ENCODE data around the gene CELF6. TPM values are rescaled to one million over a fixed set of nuclear protein-coding genes. Genes with fewer than 3 reads are reported as not detected.

CELF6 gene
- total RNA-seq, 1 experiment from 2014 or later = not detected

GRCh38 chr15:72271221-72271620 is 48.7 kb downstream of the CELF6 start:
- no peak for DNase-seq
- no peaks in the 10 kb centered on the region for H3K9me3 ChIP-seq
- Mint-ChIP-seq H3K36me3 (ENCODE audit: insufficient read depth, unreplicated experiment) (peaks cover 11% of the 10 kb centered on the region), H3K4me1 (ENCODE audit: low read depth, unreplicated experiment) (peaks cover 8% of the 10 kb centered on the region), H3K4me3 (ENCODE audit: unreplicated experiment) (peak overlapping the region; percentile 83), H3K27ac (ENCODE audit: unreplicated experiment) (peak overlapping the region; percentile 78), H3K9me3 (ENCODE audit: unreplicated experiment) (no peaks in the 10 kb centered on the region), H3K27me3 (ENCODE audit: insufficient read depth, unreplicated experiment) (no peaks in the 10 kb centered on the region)
- intact Hi-C loops (cut with micrococcal nuclease; ENCODE audit: unreplicated experiment) = no loop called here
- peaks cover 4% of the 10 kb centered on the region for H3K4me1 ChIP-seq
- ChIA-PET CTCF (interaction anchor here (0.6 kb wide), 1 partner anchor 415 kb away, joined by 3 read pairs; the partner anchor contains the start of genes BBS4 and HIGD2B), POLR2A (interaction anchor here (0.6 kb wide), 1 partner anchor 184 kb away, joined by 3 read pairs; no protein-coding TSS in a partner anchor)
- H3K27me3 ChIP-seq (replicated peaks; ENCODE audit: control insufficient read depth, insufficient read depth, low read length) = no peaks in the 10 kb centered on the region
- H3K4me3 ChIP-seq (ENCODE audit: low read depth, low read length) = peak overlapping the region; percentile 96
- BruUV-seq (replicated peaks) = TSS peak; percentile 47
- no peak for TF ChIP-seq CTCF (IDR thresholded peaks at IDR 0.05; ENCODE audit: insufficient read depth in 1 of 2, low read depth in 1 of 2, low read length in 1 of 2, severe bottlenecking in 1 of 2, unreplicated experiment in 1 of 2)
- H3K36me3 ChIP-seq (ENCODE audit: control insufficient read depth, insufficient read depth, low read length) = peaks cover 2% of the 10 kb centered on the region; the same call in 1 of the 2 replicates

GRCh38 chr15:72269739-72270138 is 50.2 kb downstream of the CELF6 start:
- Histone ChIP-seq H3K4me1 (peaks cover 4% of the 10 kb centered on the region), H3K9me3 (no peaks in the 10 kb centered on the region), H3K4me3 (ENCODE audit: low read depth, low read length) (no peak overlapping the region), H3K27me3 (replicated peaks; ENCODE audit: control insufficient read depth, insufficient read depth, low read length) (no peaks in the 10 kb centered on the region), H3K36me3 (ENCODE audit: control insufficient read depth, insufficient read depth, low read length) (peaks cover 4% of the 10 kb centered on the region)
- Mint-ChIP-seq H3K9me3 (ENCODE audit: unreplicated experiment) (no peaks in the 10 kb centered on the region), H3K4me3 (ENCODE audit: unreplicated experiment) (no peak overlapping the region), H3K27me3 (ENCODE audit: insufficient read depth, unreplicated experiment) (no peaks in the 10 kb centered on the region), H3K27ac (ENCODE audit: unreplicated experiment) (no peak overlapping the region), H3K4me1 (ENCODE audit: low read depth, unreplicated experiment) (peaks cover 8% of the 10 kb centered on the region), H3K36me3 (ENCODE audit: insufficient read depth, unreplicated experiment) (peaks cover 19% of the 10 kb centered on the region)
- DNase-seq = no peak
- intact Hi-C loops (cut with micrococcal nuclease; ENCODE audit: unreplicated experiment) = no loop called here
- TF ChIP-seq CTCF (IDR thresholded peaks at IDR 0.05; ENCODE audit: insufficient read depth in 1 of 2, low read depth in 1 of 2, low read length in 1 of 2, severe bottlenecking in 1 of 2, unreplicated experiment in 1 of 2) = no peak
- BruUV-seq (replicated peaks) = no TSS peak
- CTCF ChIA-PET = no interaction called here
- POLR2A ChIA-PET = no interaction called here

GRCh38 chr15:72265031-72265430 is 54.9 kb downstream of the CELF6 start:
- Mint-ChIP-seq H3K27ac (ENCODE audit: unreplicated experiment) (no peak overlapping the region), H3K36me3 (ENCODE audit: insufficient read depth, unreplicated experiment) (peaks cover 46% of the 10 kb centered on the region), H3K4me1 (ENCODE audit: low read depth, unreplicated experiment) (no peaks in the 10 kb centered on the region), H3K27me3 (ENCODE audit: insufficient read depth, unreplicated experiment) (no peaks in the 10 kb centered on the region), H3K9me3 (ENCODE audit: unreplicated experiment) (no peaks in the 10 kb centered on the region), H3K4me3 (ENCODE audit: unreplicated experiment) (no peak overlapping the region)
- no peak for DNase-seq
- Histone ChIP-seq H3K27me3 (replicated peaks; ENCODE audit: control insufficient read depth, insufficient read depth, low read length) (no peaks in the 10 kb centered on the region), H3K36me3 (ENCODE audit: control insufficient read depth, insufficient read depth, low read length) (peaks cover 4% of the 10 kb centered on the region), H3K4me1 (no peaks in the 10 kb centered on the region), H3K9me3 (no peaks in the 10 kb centered on the region), H3K4me3 (ENCODE audit: low read depth, low read length) (no peak overlapping the region)
- no TSS peak for BruUV-seq (replicated peaks)
- no peak for TF ChIP-seq CTCF (IDR thresholded peaks at IDR 0.05; ENCODE audit: insufficient read depth in 1 of 2, low read depth in 1 of 2, low read length in 1 of 2, severe bottlenecking in 1 of 2, unreplicated experiment in 1 of 2)
- ChIA-PET POLR2A (no interaction called here), CTCF (no interaction called here)
- intact Hi-C loops (cut with micrococcal nuclease; ENCODE audit: unreplicated experiment) = no loop called here

Measured in Caco-2 (cell line).